Keratinocyte (primary cell): Measurements from ENCODE around the gene HENMT1. TPM values are rescaled to one million over a fixed set of nuclear protein-coding genes. Genes with fewer than 3 reads are reported as not detected.
"Not testable (repeated sequence)": the region's sequence is repeated elsewhere in the genome, so short reads cannot be mapped to it uniquely, and the experiment has no call there.

Experiments used
- DNase-seq: peaks from one replicate; pipeline ENCODE4 v3.0.0-alpha.2; 2011; ENCODE audit warnings: low read depth, missing footprints, low spot score
- FAIRE-seq: peaks from 2 replicates; lab custom pipeline; 2011; peaks lifted over from hg19 to GRCh38; lab: Jason Lieb, UNC
- H2AFZ ChIP-seq: 2 replicates; pipeline ENCODE4 v1.6.0; 2012; ENCODE audit warnings: low read length, control low read depth, inconsistent platforms; ENCODE audit not compliant: control insufficient read depth
- H3K27ac ChIP-seq: 2 replicates; pipeline ENCODE4 v1.5.1; 2011; ENCODE audit warnings: low read length; ENCODE audit not compliant: control insufficient read depth, insufficient read depth
- H3K27me3 ChIP-seq: 3 replicates; pipeline ENCODE4 v1.6.0; 2011; ENCODE audit warnings: low read length; ENCODE audit not compliant: control insufficient read depth, insufficient read depth; ENCODE audit errors: extremely low read depth
- H3K36me3 ChIP-seq, 2 experiments: 2 replicates in 1 of 2; 3 replicates in 1 of 2; pipeline ENCODE4 v1.5.1; 2011; ENCODE audit warnings: low read length in 2 of 2, mild to moderate bottlenecking in 1 of 2; ENCODE audit not compliant: control insufficient read depth in 2 of 2, insufficient read depth in 2 of 2; ENCODE audit errors: extremely low read depth in 1 of 2
- H3K4me1 ChIP-seq: 3 replicates; pipeline ENCODE4 v1.5.1; 2011; ENCODE audit warnings: low read length; ENCODE audit not compliant: control insufficient read depth, insufficient read depth; ENCODE audit errors: extremely low read depth
- H3K4me2 ChIP-seq: 3 replicates; pipeline ENCODE4 v1.6.0; 2011; ENCODE audit warnings: low read depth, low read length; ENCODE audit not compliant: control insufficient read depth, insufficient read depth; ENCODE audit errors: extremely low read depth
- H3K4me3 ChIP-seq, 3 experiments: fragments of 200-600 bp in 1 of 3; sonication (generic) in 1 of 3; 2 replicates in 2 of 3; 3 replicates in 1 of 3; pipeline ENCODE4 v1.5.1; 2011 to 2016; ENCODE audit warnings: low read length in 3 of 3, mild to moderate bottlenecking in 3 of 3, control low read depth in 2 of 3, inconsistent platforms in 1 of 3, low read depth in 1 of 3, mixed read lengths in 1 of 3, mixed run types in 1 of 3, moderate library complexity in 1 of 3; ENCODE audit not compliant: control insufficient read depth in 2 of 3, insufficient read depth in 2 of 3; ENCODE audit errors: extremely low read depth in 1 of 3
- H3K79me2 ChIP-seq: 2 replicates; pipeline ENCODE4 v1.6.0; 2012; ENCODE audit warnings: low read length; ENCODE audit not compliant: control insufficient read depth, insufficient read depth
- H3K9ac ChIP-seq: 3 replicates; pipeline ENCODE4 v1.6.0; 2011; ENCODE audit warnings: low read length; ENCODE audit not compliant: control insufficient read depth, insufficient read depth; ENCODE audit errors: extremely low read depth
- H3K9me1 ChIP-seq: 3 replicates; pipeline ENCODE4 v1.6.0; 2011; ENCODE audit warnings: low read length; ENCODE audit not compliant: control insufficient read depth, insufficient read depth; ENCODE audit errors: extremely low read depth
- H3K9me3 ChIP-seq: 2 replicates; pipeline ENCODE4 v1.5.1; 2012; ENCODE audit warnings: low read depth, low read length; ENCODE audit not compliant: control insufficient read depth
- H4K20me1 ChIP-seq: 3 replicates; pipeline ENCODE4 v1.6.0; 2011; ENCODE audit warnings: low read length; ENCODE audit not compliant: control insufficient read depth, insufficient read depth; ENCODE audit errors: extremely low read depth
- CTCF ChIP-seq, 3 experiments: IDR thresholded peaks in 1 of 3; conservative IDR thresholded peaks in 1 of 3; optimal IDR thresholded peaks in 1 of 3; 2 replicates in 2 of 3; 3 replicates in 1 of 3; pipeline versions ENCODE3 to v1.5.1; 2011; ENCODE audit warnings: low read length in 3 of 3, mild to moderate bottlenecking in 3 of 3, moderate library complexity in 2 of 3, control low read depth in 1 of 3, inconsistent platforms in 1 of 3; ENCODE audit not compliant: insufficient read depth in 2 of 3; ENCODE audit errors: extremely low read depth in 1 of 3
- EZH2 ChIP-seq: IDR thresholded peaks from one replicate; pipeline ENCODE4 v1.6.1; 2012; ENCODE audit warnings: inconsistent platforms, mild to moderate bottlenecking, low read length, moderate library complexity
- dilution Hi-C: fragments of 300-500 bp; cut with MboI; formaldehyde crosslinking; loops from one replicate; pipeline ENCODE4 v1.7.0; 2020; ENCODE audit warnings: low sequenced_read_pairs; ENCODE audit not compliant: extremely low pct_ligation_motif_present
- polyA plus RNA-seq, 5 experiments: library from polyadenylated mRNA; depleted of rRNA in 3 of 5; stranded (reverse) in 3 of 5; stranded (forward) in 1 of 5; unstranded in 1 of 5; fragments of >200 nt; gene quantifications; 1 replicate in 1 of 5; 2 replicates in 3 of 5; 3 replicates in 1 of 5; pipeline versions ENCODE4 v1.2.1 to v1.2.3, GENCODE V29; 2011 to 2012; ENCODE audit warnings: missing spikeins in 2 of 5, low read depth in 1 of 5, low replicate concordance in 1 of 5

HENMT1 gene
- polyA plus RNA-seq, 1 donor (not counting 4 experiments of a cell fraction or from before 2014, with no cell fraction given), result 1.7 TPM

- H4K20me1 ChIP-seq, result no peaks in the 10 kb centered on the region
- DNase-seq, result no peak
- H3K4me1 ChIP-seq, result peaks cover 11% of the 10 kb centered on the region
- H3K27ac ChIP-seq, result no peak overlapping the region
- no peaks in the 10 kb centered on the region for H3K9me3 ChIP-seq
- no peaks in the 10 kb centered on the region for H3K9me1 ChIP-seq
- no peak overlapping the region for H2AFZ ChIP-seq
- no peak overlapping the region for H3K4me2 ChIP-seq
- FAIRE-seq, result no peak
- no peaks in the 10 kb centered on the region for H3K79me2 ChIP-seq
- dilution Hi-C loops, result no loop called here
- no peak overlapping the region for H3K9ac ChIP-seq
- TF ChIP-seq CTCF (optimal IDR thresholded peaks at IDR 0.05 in 1 of 3, IDR thresholded peaks at IDR 0.05 in 1 of 3, conservative IDR thresholded peaks at IDR 0.05 in 1 of 3; ENCODE audit: extremely low read depth in 1 of 3, insufficient read depth in 2 of 3, low read length in 3 of 3) (no peak), EZH2 (no peak)
- no peaks in the 10 kb centered on the region for H3K27me3 ChIP-seq
- H3K36me3 ChIP-seq, result peaks cover 8 to 11% of the 10 kb centered on the region in 2 experiments
- no peak overlapping the region for H3K4me3 ChIP-seq
Observed at GRCh38 chr1:108703939-108704338, 43.0 kb upstream of the HENMT1 start.

- H3K27ac ChIP-seq, H3K4me2 ChIP-seq, H3K9me1 ChIP-seq, FAIRE-seq, DNase-seq, H3K27me3 ChIP-seq, dilution Hi-C loops, H3K4me3 ChIP-seq, H2AFZ ChIP-seq, H4K20me1 ChIP-seq, H3K9me3 ChIP-seq, H3K79me2 ChIP-seq, H3K9ac ChIP-seq: not testable (repeated sequence)
- Histone ChIP-seq H3K4me1 (peaks cover 11% of the 10 kb centered on the region), H3K36me3 (peaks cover 13 to 19% of the 10 kb centered on the region in 2 experiments)
Observed at GRCh38 chr1:108702109-108702508, 41.2 kb upstream of the HENMT1 start.

- Histone ChIP-seq H3K4me3 (no peak overlapping the region), H3K27me3 (no peaks in the 10 kb centered on the region), H3K9ac (no peak overlapping the region), H3K36me3 (peaks cover 16 to 27% of the 10 kb centered on the region in 2 experiments), H3K79me2 (peaks cover 14% of the 10 kb centered on the region), H3K9me1 (no peaks in the 10 kb centered on the region), H3K27ac (no peak overlapping the region), H4K20me1 (peaks cover 7% of the 10 kb centered on the region), H3K4me1 (peaks cover 11% of the 10 kb centered on the region), H2AFZ (no peak overlapping the region), H3K9me3 (no peaks in the 10 kb centered on the region), H3K4me2 (no peak overlapping the region)
- no peak for TF ChIP-seq CTCF (optimal IDR thresholded peaks at IDR 0.05 in 1 of 3, IDR thresholded peaks at IDR 0.05 in 1 of 3, conservative IDR thresholded peaks at IDR 0.05 in 1 of 3; ENCODE audit: extremely low read depth in 1 of 3, insufficient read depth in 2 of 3, low read length in 3 of 3)
- TF ChIP-seq EZH2, result no peak
- DNase-seq, result no peak
- dilution Hi-C loops, result no loop called here
- FAIRE-seq, result no peak
Observed at GRCh38 chr1:108701176-108701849, 40.4 kb upstream of the HENMT1 start.
